GM21360 (cell line): Measurements from ENCODE around the gene PKNOX2.
A peak's percentile ranks its signal among the peaks of the same experiment; 100 is the strongest.

ENCODE experiments used
- ATAC-seq: cut with Tn5 transposase; IDR thresholded peaks from one replicate; pipeline ENCODE4 v1.9.1; 2021; ENCODE audit warnings: mild to moderate bottlenecking, moderate library complexity; ENCODE audit not compliant: unreplicated experiment

The PKNOX2 gene

DNA sequence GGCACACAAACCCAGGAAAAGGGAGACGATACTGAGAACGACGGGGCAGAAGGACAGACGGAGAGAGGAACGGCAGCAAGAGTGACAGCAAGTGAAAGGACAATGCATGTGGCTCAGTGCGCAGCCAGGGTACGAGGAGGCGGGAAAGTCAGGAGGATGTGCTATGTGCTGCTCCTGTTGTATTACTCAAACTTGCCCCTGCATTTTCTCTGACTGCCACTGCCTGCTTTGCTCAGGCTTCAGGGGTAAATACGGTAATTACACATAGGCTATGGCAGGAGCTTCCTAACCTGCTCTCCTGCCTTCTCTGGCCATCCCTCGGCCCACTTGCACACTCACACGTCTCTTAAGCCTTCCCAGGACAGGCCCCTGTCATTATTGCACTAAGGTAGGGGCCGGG lies 236.7 kb downstream of the PKNOX2 start:
- ATAC-seq, result no peak

- no peak for ATAC-seq
Observed at GRCh38 chr11:125401746-125402145, 237.2 kb downstream of the PKNOX2 start.

DNA sequence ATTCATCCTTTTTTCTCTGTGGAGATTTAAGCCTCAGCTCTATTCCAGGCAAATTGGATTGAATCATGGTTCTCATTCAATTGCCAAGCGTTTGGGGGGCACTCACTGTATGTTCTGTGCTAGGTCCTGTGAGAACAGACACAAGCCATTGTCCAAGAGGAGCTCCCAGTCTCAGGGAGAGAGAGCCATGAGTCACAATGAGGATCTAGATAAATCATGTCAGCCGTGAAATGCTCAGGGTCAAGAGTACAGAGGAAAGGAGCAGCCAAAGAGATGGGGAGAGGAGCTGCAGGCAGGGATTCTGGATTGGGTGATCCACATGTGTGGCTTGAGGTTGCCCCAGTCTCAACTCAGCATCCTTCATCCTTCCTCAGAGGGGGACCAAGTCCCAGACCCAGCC lies 237.9 kb downstream of the PKNOX2 start:
- ATAC-seq, result no peak

GRCh38 chr11:125404157-125404810 lies 239.7 kb downstream of the PKNOX2 start:
- ATAC-seq, result no peak

DNA sequence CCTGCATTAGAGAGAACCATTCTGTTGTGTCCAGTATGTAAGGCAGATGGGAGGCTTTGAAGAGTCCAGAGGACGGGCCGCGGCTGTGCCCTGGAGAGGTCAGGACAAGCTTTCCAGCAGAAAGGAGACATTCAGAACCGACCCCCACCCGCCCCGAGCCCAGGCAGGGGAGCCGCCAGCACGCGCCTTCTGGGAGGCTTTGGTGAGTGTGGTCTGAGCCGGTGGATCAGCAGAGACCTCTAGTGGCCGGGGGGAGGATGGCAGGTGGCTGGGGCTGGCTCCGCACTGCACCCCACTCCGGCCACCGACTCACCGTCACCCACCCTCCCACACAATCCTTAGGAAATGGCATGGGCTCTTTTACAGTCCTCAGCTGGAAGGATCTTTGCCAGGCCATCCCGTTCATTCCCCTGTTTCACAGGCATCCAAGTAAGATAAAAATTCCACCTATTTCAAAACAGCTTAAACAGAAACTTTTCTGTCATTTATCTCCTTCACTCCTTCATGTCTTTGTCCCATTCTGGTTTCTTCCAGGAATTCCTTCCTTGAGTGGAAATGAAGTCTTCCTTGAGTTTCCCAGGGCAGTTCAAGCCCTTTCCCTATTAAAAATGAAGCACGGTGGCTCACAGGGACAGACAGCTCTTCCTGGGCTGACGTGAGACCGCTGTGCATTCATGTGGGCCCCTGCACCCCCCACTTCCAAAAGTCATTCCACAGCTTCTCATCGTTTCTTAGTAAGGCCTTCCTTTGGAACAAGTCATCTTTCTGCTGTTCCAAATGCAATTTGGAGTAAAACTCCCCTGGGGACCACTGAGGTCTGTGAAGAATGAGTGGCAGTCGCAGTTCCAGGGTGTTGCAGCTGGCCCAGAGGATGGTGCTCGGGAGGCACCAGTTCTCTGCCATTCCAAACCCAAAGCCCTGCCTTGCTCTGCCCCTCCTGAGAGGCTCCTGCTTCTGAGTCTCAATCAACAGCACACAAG lies 240.6 kb downstream of the PKNOX2 start:
- ATAC-seq, result peak; percentile 90

DNA sequence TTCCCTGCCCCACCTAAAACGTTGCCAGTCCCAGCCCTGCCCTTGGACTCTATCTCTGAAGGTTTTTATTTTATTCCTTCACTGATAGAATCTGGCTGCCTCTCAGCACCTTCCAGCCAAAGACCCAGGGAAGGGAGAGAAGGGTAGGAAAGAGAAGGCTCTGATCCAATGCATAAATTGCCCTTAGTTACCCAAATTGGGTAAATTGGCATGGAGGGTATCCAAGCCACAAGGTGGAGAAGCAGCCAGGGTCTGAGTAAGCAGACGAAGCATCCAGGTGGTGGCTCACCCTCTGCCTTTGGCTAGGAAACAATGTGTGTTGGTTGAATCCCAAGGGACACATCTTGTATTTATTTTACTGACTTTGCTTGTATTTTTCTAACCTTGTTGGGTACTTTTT lies 242.5 kb downstream of the PKNOX2 start:
- no peak for ATAC-seq

DNA sequence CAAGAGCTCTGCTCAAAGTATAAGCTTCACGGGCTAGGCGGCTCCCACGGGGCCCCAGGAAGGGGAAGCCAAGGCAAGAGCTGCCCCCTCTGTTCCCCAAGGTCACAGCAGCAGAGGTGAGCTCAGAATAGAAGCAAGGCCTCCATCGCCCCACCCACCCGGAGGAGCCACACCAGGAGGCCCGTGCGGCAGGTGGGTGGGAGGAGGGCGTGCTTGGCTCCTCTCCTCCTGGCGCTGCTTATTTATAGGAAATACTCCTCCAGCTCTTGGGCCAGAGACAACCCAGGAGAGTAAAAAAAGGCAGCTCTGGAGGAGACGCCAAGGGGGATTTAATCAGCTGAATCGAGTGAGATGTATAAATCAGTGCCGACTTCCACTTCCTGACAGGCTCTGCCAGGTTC lies 243.8 kb downstream of the PKNOX2 start:
- no peak for ATAC-seq

- no peak for ATAC-seq
Observed at GRCh38 chr11:125410091-125410490, 245.5 kb downstream of the PKNOX2 start.

DNA sequence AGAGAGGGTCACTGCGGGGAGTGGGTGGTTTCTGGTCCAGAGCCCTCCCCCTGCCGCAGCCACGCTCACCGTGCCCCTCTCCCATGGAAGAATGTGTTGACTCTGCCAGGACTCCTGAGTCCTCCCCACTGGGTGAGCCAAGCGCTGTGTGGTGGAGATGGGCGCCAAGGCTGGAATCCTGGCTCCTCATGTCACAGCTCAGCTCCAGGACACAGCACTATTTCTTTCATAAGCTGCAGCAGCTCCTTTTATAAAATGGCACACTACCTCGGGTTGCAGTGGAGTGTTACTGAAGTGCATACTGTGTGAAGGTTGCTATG lies 247.6 kb downstream of the PKNOX2 start:
- ATAC-seq, result no peak

DNA sequence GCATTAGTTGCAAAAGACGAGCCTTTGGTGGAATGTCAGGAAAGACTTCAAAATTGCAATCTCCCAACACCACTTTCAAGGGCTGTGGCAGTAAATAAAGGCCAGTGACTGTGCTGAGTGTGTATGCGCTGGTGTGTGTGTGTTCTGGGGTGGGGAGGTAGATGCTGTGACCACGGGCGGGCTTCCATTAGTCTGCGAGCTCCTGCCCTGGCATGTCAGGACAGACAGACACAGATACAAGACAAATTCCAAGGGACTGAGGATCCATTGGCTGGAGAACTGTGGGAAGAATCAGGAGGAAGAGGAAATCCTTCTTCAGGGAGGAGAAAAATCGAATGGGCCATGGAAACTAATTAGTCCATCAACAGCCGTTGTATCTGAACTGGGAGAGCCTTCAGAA lies 248.0 kb downstream of the PKNOX2 start:
- no peak for ATAC-seq

GRCh38 chr11:125413226-125413625 lies 248.7 kb downstream of the PKNOX2 start:
- no peak for ATAC-seq

- no peak for ATAC-seq
Observed at GRCh38 chr11:125414121-125414520, 249.6 kb downstream of the PKNOX2 start.

DNA sequence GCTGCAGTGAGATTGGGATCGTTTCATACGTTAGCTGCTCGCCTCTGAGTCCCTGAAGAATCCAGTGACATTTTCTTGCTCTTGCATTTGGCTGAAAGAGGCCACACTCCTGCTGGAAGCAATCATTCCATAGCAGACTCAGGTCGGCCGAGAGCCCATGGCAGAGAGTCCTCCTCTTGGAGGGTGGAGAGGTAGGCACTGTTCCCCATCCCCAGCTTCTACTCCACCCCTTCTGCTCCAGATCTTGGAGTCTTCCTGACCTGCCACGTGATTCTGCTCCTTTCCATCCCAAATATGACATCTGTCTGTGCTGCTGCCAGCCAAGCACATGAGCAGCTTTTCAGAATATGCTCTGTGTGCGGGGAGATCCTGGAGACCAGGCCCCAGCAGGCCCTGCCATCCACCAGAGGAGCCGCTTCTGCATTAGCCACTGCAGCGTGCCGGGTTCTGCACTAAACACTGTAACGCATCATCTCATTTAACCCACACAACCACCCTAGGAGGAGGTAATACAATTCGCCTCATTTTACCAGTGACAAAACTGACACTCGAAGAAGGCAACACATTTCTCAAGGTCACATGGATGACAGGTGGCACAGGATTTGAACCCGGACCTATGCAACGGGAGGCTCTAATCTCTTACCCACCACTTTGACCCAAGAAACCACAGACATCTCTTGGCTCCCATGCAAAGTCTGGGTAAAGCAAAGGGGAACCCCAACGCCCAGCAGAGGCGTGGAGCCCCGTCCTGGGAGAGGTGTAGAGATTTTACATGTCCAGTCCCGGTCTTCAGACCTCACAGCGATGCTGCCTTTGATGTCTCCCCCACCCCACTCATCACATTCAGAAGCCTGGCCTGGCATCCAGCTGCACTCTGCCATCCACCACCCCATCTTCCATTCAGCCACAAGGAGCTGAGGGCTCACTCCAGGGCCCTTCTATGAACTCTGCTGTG lies 252.7 kb downstream of the PKNOX2 start:
- no peak for ATAC-seq

- no peak for ATAC-seq
Observed at GRCh38 chr11:125418396-125418795, 253.8 kb downstream of the PKNOX2 start.

GRCh38 chr11:125422681-125423080 lies 258.1 kb downstream of the PKNOX2 start:
- ATAC-seq, result no peak

- no peak for ATAC-seq
Observed at GRCh38 chr11:125423247-125423849, 258.8 kb downstream of the PKNOX2 start.

DNA sequence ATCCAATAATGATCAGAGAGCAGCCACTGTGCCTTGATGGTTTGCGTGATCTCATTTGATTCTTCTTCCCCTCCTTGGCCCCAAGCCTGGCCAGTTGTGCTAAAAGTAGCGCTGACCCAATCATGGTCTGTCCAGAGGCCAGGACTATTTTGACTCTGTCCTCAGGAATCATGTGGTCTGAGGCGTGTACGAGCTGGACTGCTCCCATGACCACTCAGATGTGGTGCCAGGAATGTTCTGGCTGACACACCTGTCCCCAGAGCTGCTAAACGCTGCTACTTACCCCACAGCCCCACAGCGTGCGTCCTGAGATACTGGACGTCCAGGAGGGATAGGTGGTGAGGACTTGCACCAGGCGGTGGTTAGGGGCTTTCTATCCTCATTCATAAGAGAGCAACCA lies 261.1 kb downstream of the PKNOX2 start:
- no peak for ATAC-seq

DNA sequence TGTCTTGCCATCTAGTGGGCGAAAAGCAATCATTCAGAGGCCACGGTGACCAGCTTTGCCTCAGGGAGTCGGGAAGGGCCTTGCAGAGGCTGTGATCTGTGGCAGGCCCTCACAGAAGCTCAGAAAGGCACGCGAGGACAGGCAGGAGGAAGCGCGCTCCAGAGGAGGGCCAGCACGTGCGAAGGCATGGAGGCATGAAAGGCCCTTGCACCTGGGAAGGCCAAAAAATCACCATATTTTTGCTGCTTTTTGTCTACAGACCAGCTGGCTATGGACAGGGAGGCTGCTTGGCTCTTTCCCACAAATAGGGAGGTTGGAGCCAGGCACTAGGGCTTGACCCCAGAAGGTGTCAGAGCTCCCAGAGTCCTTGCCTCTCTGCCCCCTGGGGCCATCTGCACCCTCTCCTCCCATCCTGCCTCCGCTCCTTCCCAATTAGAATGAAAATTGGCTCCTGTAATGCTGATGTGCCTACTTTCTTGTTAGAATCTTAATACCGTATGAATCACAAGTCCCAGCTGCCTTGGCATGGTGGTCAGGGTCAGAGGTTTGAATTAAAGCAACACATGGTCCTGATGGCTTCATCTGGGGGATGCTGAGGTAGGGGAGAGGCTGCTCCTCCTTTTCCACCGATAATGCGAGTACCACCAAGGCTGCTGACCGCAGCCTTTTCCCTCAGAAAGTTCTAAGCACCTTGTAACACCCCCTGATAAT lies 262.4 kb downstream of the PKNOX2 start:
- ATAC-seq, result no peak

DNA sequence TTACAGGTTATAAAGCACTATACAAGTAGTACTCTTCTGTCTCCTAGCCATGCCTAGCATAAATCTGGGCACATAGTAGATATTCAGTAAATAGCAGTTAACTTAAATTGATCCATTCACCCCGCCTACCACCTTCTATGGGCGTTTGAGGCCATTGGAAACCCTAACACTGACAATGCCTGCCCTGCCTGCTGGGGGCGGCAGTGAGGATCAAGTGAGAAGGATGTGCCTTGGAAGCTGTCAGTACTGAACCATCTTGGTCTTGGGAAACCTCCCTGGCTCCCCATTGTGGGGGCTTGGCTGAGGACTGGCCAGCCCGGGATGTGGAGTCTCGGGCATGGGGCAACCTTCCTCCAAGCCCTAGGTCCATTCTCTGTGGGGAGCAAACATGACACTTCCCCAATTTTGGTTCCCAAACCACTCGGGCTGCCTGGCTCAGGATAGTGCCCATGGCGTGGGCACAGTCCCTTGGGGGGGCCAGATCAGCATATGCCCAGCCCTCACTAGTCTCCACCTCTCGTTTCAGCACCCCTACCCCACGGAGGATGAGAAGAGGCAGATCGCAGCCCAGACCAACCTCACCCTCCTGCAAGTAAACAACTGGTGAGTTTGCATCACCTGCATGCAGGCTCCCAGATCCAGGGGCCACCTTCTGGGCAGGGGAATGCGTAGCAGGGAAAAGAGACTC lies 264.1 kb downstream of the PKNOX2 start:
- ATAC-seq, result no peak
